Cardiac septum (tissue), 1 donor: Measurements from ENCODE around the gene TECPR2. TPM values are rescaled to one million over a fixed set of nuclear protein-coding genes. Genes with fewer than 3 reads are reported as not detected.

Experiments used
- DNase-seq: peaks from one replicate; pipeline ENCODE4 v3.0.0-alpha.2; 2020; ENCODE audit warnings: low spot score
- intact Hi-C: fragments of 100-400 bp; cut with DNase I; formaldehyde crosslinking; loops from one replicate; pipeline ENCODE4 v1.14.0; 2022
- total RNA-seq: library from RNA; stranded (reverse); fragmentation: NEBNext Ultra II Directional; extraction: Animal tissue kit (Norgen Biotek cat#: 25700); gene quantifications from one replicate; pipeline ENCODE4 v1.2.1, GENCODE V29; 2021
- donor health status: DM: no; HTN: no; CAD: no.

TECPR2 gene
- total RNA-seq, 1 donor from 2014 or later = 28.0 TPM

GRCh38 chr14:102450206-102451063 is 87.7 kb downstream of the TECPR2 start:
- intact Hi-C loops = no loop called here
- DNase-seq = no peak

- no peak for DNase-seq
- intact Hi-C loops = no loop called here
Observed at GRCh38 chr14:102451064-102451352, 88.3 kb downstream of the TECPR2 start.

- intact Hi-C loops = no loop called here
- DNase-seq = no peak
Observed at GRCh38 chr14:102452302-102452701, 89.6 kb downstream of the TECPR2 start.

GRCh38 chr14:102454711-102455110 is 92.0 kb downstream of the TECPR2 start:
- intact Hi-C loops = no loop called here
- DNase-seq = no peak

- no peak for DNase-seq
- intact Hi-C loops = no loop called here
Observed at GRCh38 chr14:102457509-102457908, 94.8 kb downstream of the TECPR2 start.

- no peak for DNase-seq
- intact Hi-C loops = no loop called here
Observed at GRCh38 chr14:102461490-102462338, 99.0 kb downstream of the TECPR2 start.

GRCh38 chr14:102462391-102462790 is 99.7 kb downstream of the TECPR2 start:
- intact Hi-C loops = no loop called here
- DNase-seq = no peak

GRCh38 chr14:102464006-102464405 is 101.3 kb downstream of the TECPR2 start:
- intact Hi-C loops = no loop called here
- no peak for DNase-seq

GRCh38 chr14:102464846-102465341 is 102.2 kb downstream of the TECPR2 start:
- intact Hi-C loops = no loop called here
- DNase-seq = no peak

GRCh38 chr14:102469261-102469660 is 106.5 kb downstream of the TECPR2 start:
- DNase-seq = no peak
- intact Hi-C loops = no loop called here

GRCh38 chr14:102471921-102472790 is 109.4 kb downstream of the TECPR2 start:
- intact Hi-C loops = no loop called here

GRCh38 chr14:102472791-102473150 is 110.0 kb downstream of the TECPR2 start:
- DNase-seq = no peak
- intact Hi-C loops = no loop called here

More at GRCh38 chr14:102471921-102472790, 109.4 kb downstream of the TECPR2 start:
- no peak for DNase-seq

- intact Hi-C loops = no loop called here
- DNase-seq = no peak
Observed at GRCh38 chr14:102473559-102473958, 110.8 kb downstream of the TECPR2 start.

GRCh38 chr14:102474934-102475333 is 112.2 kb downstream of the TECPR2 start:
- no peak for DNase-seq
- intact Hi-C loops = no loop called here

- intact Hi-C loops = no loop called here
- DNase-seq = peak; percentile 58
Observed at GRCh38 chr14:102479107-102479506, 116.4 kb downstream of the TECPR2 start.

GRCh38 chr14:102479777-102480176 is 117.0 kb downstream of the TECPR2 start:
- peak; percentile 76 for DNase-seq
- intact Hi-C loops = no loop called here

GRCh38 chr14:102481371-102481770 is 118.6 kb downstream of the TECPR2 start:
- intact Hi-C loops = no loop called here
- peak; percentile 29 for DNase-seq

- intact Hi-C loops = no loop called here
- DNase-seq = peak; percentile 33
Observed at GRCh38 chr14:102481791-102482238, 119.1 kb downstream of the TECPR2 start.

- intact Hi-C loops = no loop called here
- no peak for DNase-seq
Observed at GRCh38 chr14:102484316-102484715, 121.6 kb downstream of the TECPR2 start.
